ENCODE data around the gene ZSWIM3.
"Not testable (repeated sequence)": the region's sequence is repeated elsewhere in the genome, so short reads cannot be mapped to it uniquely, and the experiment has no call there.

ZSWIM3 gene

GRCh38 chr20:45857114-45857881 is at the start of gene ZSWIM3, which contains the start of gene ACOT8:
Gene ZSWIM3, plus strand, starts transcription at chr20:45857614. Its CDS starts 212 bp downstream, at chr20:45857826.
Gene ACOT8, minus strand, starts transcription at chr20:45857392. Its CDS starts 77 bp downstream, at chr20:45857315.
- peak; percentile 44 to 74 (median 66) for DNase-seq

- DNase-seq = no peak
These were observed 47.0 kb upstream of the ZSWIM3 start for GRCh38 chr20:45810191-45810970.

GRCh38 chr20:45812157-45813005 is 45.0 kb upstream of the ZSWIM3 start, which contains the start of gene UBE2C:
Gene UBE2C, plus strand, starts transcription at chr20:45812644. Its CDS starts 52 bp downstream, at chr20:45812696.
- DNase-seq = peak; percentile 78 to 87 (median 83)

- no peak for DNase-seq
These were observed 44.4 kb upstream of the ZSWIM3 start for GRCh38 chr20:45813006-45813340.

GRCh38 chr20:45813489-45813888 is 43.9 kb upstream of the ZSWIM3 start:
- DNase-seq = no peak

GRCh38 chr20:45814314-45814713 is 43.1 kb upstream of the ZSWIM3 start:
- DNase-seq = no peak

- no peak for DNase-seq
These were observed 40.5 kb upstream of the ZSWIM3 start for GRCh38 chr20:45816951-45817350.

GRCh38 chr20:45817376-45818194 is 39.8 kb upstream of the ZSWIM3 start:
- DNase-seq = no peak

GRCh38 chr20:45818239-45818638 is 39.2 kb upstream of the ZSWIM3 start:
- no peak for DNase-seq

- DNase-seq = no peak
These were observed 37.9 kb upstream of the ZSWIM3 start for GRCh38 chr20:45819466-45819865.

GRCh38 chr20:45821947-45822346 is 35.5 kb upstream of the ZSWIM3 start:
- DNase-seq = no peak

- no peak for DNase-seq
These were observed 34.6 kb upstream of the ZSWIM3 start for GRCh38 chr20:45822857-45823256.

GRCh38 chr20:45823949-45824835 is 33.2 kb upstream of the ZSWIM3 start:
- DNase-seq = peak in 2 of 4 experiments; percentile 11 to 35

GRCh38 chr20:45826381-45827019 is 30.9 kb upstream of the ZSWIM3 start:
- DNase-seq = no peak

- no peak for DNase-seq
These were observed 30.3 kb upstream of the ZSWIM3 start, which contains the start of gene TNNC2 for GRCh38 chr20:45827030-45827652. Gene TNNC2, minus strand, starts transcription at chr20:45827312. Its CDS starts 64 bp downstream, at chr20:45827248.

- DNase-seq = no peak
These were observed 29.7 kb upstream of the ZSWIM3 start for GRCh38 chr20:45827712-45828111.

GRCh38 chr20:45828589-45828988 is 28.8 kb upstream of the ZSWIM3 start:
- no peak for DNase-seq

- not testable (repeated sequence) for DNase-seq
These were observed 27.7 kb upstream of the ZSWIM3 start for GRCh38 chr20:45829673-45830106.

- DNase-seq = no peak
These were observed 24.8 kb upstream of the ZSWIM3 start for GRCh38 chr20:45832619-45833018.

All from activated naive CD4-positive, alpha-beta T cell (primary cell).